Measurements from ENCODE around the gene ITIH5.

GRCh38 chr10:7551289-7551688, 115.5 kb downstream of the ITIH5 start:
- TF ChIP-seq CTCF (IDR thresholded peaks at IDR 0.05) = no peak
- no peak for TF ChIP-seq POLR2A (IDR thresholded peaks at IDR 0.05)
